HG03280 (cell line): ENCODE results near the gene RAD1.

Experiments
- ATAC-seq: cut with Tn5 transposase; IDR thresholded peaks from one replicate; pipeline ENCODE4 v1.9.1; 2021; ENCODE audit warnings: mild to moderate bottlenecking, moderate library complexity; ENCODE audit not compliant: unreplicated experiment

The RAD1 gene

GRCh38 chr5:34866989-34867471, 48.3 kb downstream of the RAD1 start:
- ATAC-seq: no peak

DNA sequence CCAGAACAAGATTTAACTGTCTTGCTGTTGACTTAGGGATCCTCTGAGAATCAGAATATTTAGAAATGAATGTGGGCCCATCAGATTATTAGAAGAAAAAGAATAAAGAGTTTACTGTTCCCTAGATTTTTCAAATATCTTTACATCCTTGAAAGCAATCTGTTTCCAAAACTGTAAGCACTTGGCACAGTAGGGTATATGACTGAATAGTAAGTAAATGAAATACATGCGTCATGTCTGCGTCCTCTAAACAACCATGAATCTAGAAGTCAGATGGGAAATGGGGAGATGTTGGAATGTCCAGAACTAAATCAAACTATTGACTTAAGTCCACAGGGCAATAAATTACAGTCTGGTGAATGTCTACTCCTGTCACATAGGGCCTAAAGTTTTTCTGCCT, 50.2 kb downstream of the RAD1 start:
- no peak for ATAC-seq

GRCh38 chr5:34863946-34864345, 51.4 kb downstream of the RAD1 start:
- no peak for ATAC-seq

GRCh38 chr5:34859253-34859652, 56.1 kb downstream of the RAD1 start:
- ATAC-seq: no peak

DNA sequence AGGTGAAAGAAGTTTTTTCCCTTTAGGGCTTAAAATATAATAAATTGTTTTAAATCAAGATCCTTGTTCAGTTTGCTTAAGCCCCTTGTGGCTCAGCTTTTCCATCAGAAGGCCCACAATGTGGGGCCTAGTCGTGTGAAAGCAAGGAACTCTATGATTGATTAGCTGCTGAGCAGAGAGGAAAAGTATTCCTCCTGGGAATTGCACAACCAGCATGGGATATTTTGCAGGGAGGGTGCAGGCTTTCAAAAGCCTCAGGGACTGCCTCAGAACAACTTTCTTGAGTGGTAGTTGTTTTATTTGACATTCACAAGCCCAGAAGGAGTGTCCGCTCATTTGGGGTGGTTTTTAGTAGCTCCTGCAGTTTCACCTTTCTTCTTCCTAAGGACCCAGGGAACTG, 56.5 kb downstream of the RAD1 start:
- no peak for ATAC-seq

- ATAC-seq: no peak
These were observed 57.4 kb downstream of the RAD1 start for GRCh38 chr5:34857894-34858293.

- no peak for ATAC-seq
These were observed 58.1 kb downstream of the RAD1 start for GRCh38 chr5:34857161-34857560.
